ENCODE data around the gene SND1. TPM values are rescaled to one million over a fixed set of nuclear protein-coding genes. Genes with fewer than 3 reads are reported as not detected.

The SND1 gene
- total and polyA plus RNA-seq, 4 donors, result 59.4 to 214 (median 84.1) TPM

GRCh38 chr7:127677433-127678230 lies 25.6 kb downstream of the SND1 start:
- TF ChIP-seq ZBTB33 (IDR thresholded peaks at IDR 0.05) (no peak), EGR1 (IDR thresholded peaks at IDR 0.05; ENCODE audit: low read depth in 2 of 2) (no peak), RXRA (IDR thresholded peaks at IDR 0.05) (no peak), TAF1 (conservative IDR thresholded peaks at IDR 0.05) (no peak), FOXA2 (IDR thresholded peaks at IDR 0.05) (no peak), HNF4G (IDR thresholded peaks at IDR 0.05) (no peak), ATF3 (IDR thresholded peaks at IDR 0.05) (no peak), SP1 (IDR thresholded peaks at IDR 0.05) (no peak), REST (IDR thresholded peaks at IDR 0.05) (no peak), GABPA (IDR thresholded peaks at IDR 0.05 in 1 of 2, conservative IDR thresholded peaks at IDR 0.05 in 1 of 2) (no peak), FOXA1 (IDR thresholded peaks at IDR 0.05) (no peak), HNF4A (conservative IDR thresholded peaks at IDR 0.05) (no peak), RAD21 (IDR thresholded peaks at IDR 0.05) (no peak), MAX (IDR thresholded peaks at IDR 0.05) (no peak), JUND (IDR thresholded peaks at IDR 0.05) (no peak), YY1 (IDR thresholded peaks at IDR 0.05) (no peak), NR2F2 (IDR thresholded peaks at IDR 0.05) (no peak)
- H3K27me3 ChIP-seq (ENCODE audit: control insufficient read depth in 4 of 4, insufficient read depth in 4 of 4, low read length in 3 of 4), result no peaks in the 10 kb centered on the region
- H3K9ac ChIP-seq (ENCODE audit: low read depth in 1 of 2, low read length in 2 of 2), result no peak overlapping the region
- peaks cover 0 to 10% (median 3%) of the 10 kb centered on the region in 4 donors for H3K4me1 ChIP-seq (ENCODE audit: control insufficient read depth in 4 of 4, insufficient read depth in 4 of 4, low read length in 3 of 4)
- H3K27ac ChIP-seq (ENCODE audit: low read depth in 1 of 2, low read length in 2 of 2), result no peak overlapping the region
- H3K9me3 ChIP-seq (ENCODE audit: control insufficient read depth in 4 of 4, low read length in 3 of 4), result no peaks in the 10 kb centered on the region
- 94% methylated on average over 8 of the region's 8 CpGs for WGBS
- no peak overlapping the region for H3K4me3 ChIP-seq (ENCODE audit: low read depth in 1 of 3, low read length in 3 of 3)
- no peak for DNase-seq (ENCODE audit: low spot score)
- H3K36me3 ChIP-seq (ENCODE audit: control insufficient read depth in 4 of 4, insufficient read depth in 3 of 4, low read depth in 1 of 4, low read length in 3 of 4), result peaks cover 0 to 8% (median 4%) of the 10 kb centered on the region in 4 donors

- Histone ChIP-seq H3K27ac (ENCODE audit: low read depth in 1 of 2, low read length in 2 of 2) (no peak overlapping the region), H3K4me3 (ENCODE audit: low read depth in 1 of 3, low read length in 3 of 3) (no peak overlapping the region), H3K36me3 (ENCODE audit: control insufficient read depth in 4 of 4, insufficient read depth in 3 of 4, low read depth in 1 of 4, low read length in 3 of 4) (peaks cover 0 to 8% (median 4%) of the 10 kb centered on the region in 4 donors), H3K4me1 (ENCODE audit: control insufficient read depth in 4 of 4, insufficient read depth in 4 of 4, low read length in 3 of 4) (peaks cover 0 to 11% (median 3%) of the 10 kb centered on the region in 4 donors), H3K9ac (ENCODE audit: low read depth in 1 of 2, low read length in 2 of 2) (no peak overlapping the region), H3K27me3 (ENCODE audit: control insufficient read depth in 4 of 4, insufficient read depth in 4 of 4, low read length in 3 of 4) (no peaks in the 10 kb centered on the region), H3K9me3 (ENCODE audit: control insufficient read depth in 4 of 4, low read length in 3 of 4) (no peaks in the 10 kb centered on the region)
- no peak for DNase-seq (ENCODE audit: low spot score)
- 91% methylated on average over 6 of the region's 6 CpGs for WGBS
- TF ChIP-seq GABPA (IDR thresholded peaks at IDR 0.05 in 1 of 2, conservative IDR thresholded peaks at IDR 0.05 in 1 of 2) (no peak), YY1 (IDR thresholded peaks at IDR 0.05) (no peak), EGR1 (IDR thresholded peaks at IDR 0.05; ENCODE audit: low read depth in 2 of 2) (no peak), RAD21 (IDR thresholded peaks at IDR 0.05) (no peak), CTCF (IDR thresholded peaks at IDR 0.05; ENCODE audit: low read depth, low read length, missing input control) (no peak)
Measured at GRCh38 chr7:127678337-127678736, 26.3 kb downstream of the SND1 start.

Data from liver (tissue), 9 donors.